GM18858 (cell line): ENCODE data around the gene PI3.

ENCODE experiments used
- ATAC-seq: cut with Tn5 transposase; IDR thresholded peaks from one replicate; pipeline ENCODE4 v1.9.1; 2021; ENCODE audit not compliant: unreplicated experiment

The PI3 gene

DNA sequence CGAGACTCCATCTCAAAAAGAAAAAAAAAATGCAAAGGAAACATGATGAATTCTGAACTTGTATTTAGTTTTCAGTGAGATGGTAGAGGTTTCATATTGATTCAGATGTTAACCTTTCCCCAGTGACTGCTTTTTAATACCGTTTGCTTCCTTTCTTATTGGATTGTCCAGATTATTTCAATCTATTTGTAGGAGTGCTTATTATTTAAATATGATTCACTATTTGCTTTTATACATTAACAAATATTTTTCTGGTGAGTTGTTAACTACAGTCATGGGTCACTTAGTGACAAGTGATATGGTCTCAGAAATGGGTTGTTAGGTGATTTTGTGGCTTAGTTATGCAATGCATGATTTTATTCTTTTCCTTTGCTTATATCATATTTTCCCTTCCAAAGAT is 8.4 kb downstream of the PI3 start:
- no peak for ATAC-seq

DNA sequence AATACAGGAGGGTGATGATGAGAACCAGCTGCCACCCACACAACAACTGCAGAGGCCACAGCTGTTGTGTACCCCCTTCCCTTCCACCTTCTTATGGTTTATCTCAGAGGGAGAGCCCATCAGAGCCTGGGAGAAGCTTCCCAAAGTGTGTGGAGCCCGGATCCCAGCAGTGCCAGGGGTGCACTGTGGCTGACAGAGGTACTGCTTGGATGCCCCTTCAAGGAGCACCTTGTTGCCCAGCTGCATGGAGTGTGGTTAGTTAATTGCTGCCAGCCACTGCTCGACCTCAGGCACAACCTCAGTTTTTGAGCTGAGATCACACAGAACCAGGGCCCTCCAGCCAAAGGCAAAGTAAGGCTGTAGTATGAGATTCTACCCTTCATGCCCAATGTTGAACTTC is 13.0 kb downstream of the PI3 start:
- ATAC-seq: no peak

DNA sequence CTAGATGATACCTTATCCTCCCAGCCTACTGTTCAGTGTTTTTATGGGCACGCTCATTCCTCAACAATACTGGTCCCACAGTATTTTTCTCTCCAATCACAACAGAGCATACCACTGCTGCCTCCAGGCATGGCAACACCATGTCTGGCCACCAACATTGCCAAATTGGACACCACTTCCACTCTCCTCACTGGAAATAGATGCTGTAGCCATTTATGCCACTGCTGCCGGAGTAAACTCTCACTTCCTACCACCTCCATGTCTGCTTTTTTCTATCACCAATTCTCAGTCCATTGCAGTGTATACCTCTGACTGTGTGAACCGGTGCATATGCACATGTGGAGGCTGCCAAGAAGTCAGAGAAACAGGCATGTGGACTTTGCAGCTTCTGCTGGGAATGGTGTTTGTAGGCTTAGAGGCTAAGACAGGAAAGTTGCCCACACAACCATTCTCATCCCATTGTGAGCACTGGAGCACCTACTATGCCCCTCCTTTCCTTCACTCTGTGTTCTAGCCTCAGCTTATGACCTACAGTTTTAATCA is 14.4 kb downstream of the PI3 start:
- ATAC-seq: no peak

DNA sequence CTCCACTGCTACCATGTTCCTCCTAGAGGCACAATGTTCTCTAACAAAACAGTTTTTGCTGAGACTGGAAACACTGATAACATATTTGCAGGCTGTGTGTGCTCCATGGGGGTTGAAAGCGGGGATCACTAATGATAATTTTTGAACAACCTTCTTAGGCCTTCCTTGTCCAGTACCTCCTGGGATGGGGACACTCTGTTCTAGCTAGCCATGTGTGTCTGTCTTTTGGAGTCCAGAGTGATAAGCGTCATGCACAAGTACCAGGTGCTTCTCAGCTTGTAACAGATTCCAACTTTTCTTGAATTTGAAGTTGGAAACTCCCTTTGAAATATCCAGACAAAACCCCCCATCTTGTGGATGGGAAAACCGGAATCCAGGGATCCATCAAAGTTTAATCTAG is 15.2 kb downstream of the PI3 start:
- ATAC-seq: no peak

DNA sequence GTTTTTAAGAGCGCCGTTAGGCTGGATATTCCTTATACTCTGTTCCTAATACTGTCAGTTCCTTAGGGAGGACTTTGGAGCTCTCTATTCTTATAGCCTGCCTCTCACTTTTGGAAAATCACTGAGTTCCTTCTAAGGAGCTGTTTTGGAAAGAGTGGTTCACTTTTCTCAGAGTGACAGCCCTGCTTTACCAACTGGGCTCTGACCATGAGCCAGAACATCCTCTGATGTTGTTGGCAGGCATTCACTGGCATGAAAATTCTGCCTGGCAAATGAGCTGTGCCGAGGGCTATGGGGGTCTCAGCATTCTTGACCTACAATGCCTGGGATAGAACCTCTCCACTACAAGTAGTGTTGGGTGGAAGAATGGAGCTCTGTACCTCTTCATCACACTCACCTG is 17.2 kb downstream of the PI3 start:
- ATAC-seq: no peak

DNA sequence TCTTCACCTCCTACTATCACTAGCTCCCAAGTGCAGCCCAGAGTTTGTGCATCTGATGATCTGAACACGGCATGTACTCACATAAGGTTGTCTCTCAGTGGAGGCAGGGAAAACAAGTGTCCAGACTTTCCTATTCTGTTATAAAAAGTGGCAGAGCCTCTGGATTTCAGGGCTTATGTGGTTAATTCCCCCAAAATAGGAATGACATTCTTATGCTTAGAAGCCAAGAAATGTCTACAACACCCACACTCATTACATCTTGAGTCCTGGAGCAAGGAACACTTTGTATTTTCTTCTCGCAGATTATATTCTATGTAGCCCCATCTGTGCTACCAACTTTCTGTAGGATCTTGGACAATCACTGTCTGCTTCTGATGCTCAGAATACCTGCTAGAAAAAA is 18.6 kb downstream of the PI3 start:
- ATAC-seq: no peak

DNA sequence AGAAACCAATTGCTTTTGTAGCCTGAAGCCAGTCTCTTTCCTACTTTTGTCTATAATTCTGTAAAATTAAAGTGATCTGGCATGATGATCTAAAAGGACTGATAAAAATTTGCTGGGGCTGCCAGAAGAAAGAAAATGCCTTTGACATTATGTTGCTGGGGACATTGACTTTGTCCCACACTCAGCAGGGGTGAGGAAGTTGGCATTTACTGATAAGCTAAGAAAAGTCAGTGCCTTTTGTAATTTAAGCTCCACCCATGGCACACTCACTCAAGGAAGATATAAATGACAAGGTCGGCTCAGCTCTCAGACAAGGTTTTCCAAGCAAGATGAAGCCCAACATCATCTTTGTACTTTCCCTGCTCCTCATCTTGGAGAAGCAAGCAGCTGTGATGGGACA is 32.0 kb downstream of the PI3 start, which contains the start of gene SEMG1:
TSS of gene SEMG1 (plus strand) at position 309 of the 400 bp plus-strand sequence. CDS start at position 330, 21 bp downstream.
- no peak for ATAC-seq

DNA sequence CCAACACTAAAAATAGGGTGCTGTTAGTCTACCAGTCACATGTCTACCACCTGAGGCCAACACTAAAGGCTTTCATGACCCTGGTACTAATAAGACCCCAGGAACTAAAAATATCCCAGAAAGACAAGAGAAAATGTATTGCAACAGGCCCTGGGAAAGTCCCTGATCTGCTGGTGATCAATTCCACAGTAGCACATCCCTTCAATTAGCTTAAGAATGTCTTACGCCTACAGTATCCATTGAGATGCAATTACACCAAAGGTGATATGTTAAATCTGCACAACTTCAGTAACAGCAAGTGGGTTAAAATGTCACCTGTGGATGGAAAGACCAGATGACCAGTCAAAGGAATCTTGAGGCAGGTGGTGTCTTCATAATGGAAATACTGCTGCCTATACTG is 35.2 kb downstream of the PI3 start:
- ATAC-seq: no peak

DNA sequence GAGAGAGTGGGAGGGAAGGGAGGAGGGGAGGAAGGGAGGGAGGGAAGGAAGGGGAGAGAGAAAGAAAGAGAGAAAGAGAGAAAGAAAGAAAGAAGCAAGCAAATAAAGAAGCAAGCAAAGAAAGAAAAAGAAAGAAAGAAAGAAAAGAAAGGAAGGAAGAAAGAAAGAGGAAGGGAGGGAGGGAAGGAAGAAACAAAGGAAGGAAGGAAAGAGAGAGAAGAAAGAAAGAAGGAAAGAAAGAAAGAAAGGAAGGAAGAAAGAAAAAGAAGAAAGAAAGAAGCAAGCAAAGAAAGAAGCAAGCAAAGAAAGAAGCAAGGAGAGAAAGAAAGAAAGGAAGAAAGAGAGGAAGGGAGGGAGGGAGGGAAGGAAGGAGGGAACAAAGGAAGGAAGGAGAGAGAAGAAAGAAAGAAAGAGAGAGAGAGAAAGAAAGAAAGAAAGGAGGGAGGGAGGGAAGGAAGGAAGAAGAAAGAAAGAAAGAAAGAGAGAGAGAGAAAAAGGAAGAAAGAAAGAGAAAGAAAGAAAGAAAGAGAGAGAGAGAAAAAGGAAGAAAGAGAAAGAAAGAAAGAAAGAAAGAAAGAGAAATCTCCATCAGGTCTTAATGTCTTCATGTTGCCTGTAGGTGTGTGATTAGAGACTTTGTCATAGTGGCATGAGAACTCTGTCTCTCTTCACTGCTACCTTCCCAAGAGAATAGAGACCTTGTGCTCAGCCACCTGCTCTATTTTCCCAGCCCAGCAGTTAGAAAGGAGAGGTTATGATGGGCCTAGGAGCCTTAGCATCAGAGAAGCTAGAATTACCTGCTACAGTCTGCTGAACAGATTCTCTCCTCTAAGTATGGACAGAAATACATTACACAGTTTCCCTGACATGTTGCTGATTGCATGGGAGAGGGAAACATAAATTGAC is 37.1 kb downstream of the PI3 start:
- no peak for ATAC-seq

DNA sequence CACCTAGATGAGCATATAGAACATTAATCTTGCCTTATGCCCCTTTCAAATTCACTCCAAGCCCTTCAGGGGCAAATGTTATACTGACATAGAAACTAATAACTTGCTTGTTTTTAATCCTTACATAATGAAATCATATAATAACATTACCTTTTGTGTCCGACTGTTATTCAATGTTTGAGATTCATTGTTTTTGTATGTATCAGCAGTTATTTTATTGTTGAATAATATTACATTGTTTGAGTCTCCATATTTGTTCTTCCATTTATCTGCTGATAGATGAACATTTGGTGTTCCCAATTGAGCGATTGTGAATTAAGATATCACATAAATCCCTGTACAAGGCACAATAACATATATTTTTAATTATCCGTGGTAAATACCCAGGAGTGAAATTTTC is 38.1 kb downstream of the PI3 start:
- no peak for ATAC-seq

DNA sequence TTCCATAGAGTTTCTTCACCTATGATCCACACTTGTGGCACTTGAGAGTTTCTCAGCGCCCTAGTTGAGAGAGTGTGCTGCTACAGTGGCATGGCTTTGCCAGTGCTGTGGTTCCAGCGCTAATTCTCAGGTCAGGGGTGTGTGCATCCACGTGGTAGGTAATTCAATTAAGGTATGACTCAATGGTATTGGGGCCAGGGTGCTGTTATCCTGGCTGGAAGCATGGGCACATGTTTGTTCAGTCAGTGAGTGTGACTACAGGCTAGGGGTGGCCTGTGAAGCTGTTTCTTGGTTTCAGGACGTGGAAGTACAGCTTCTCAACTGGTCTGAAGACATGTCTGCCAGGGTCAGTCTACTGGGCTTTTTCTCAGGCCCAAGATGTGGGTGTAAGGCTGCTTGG is 43.4 kb downstream of the PI3 start:
- ATAC-seq: no peak

DNA sequence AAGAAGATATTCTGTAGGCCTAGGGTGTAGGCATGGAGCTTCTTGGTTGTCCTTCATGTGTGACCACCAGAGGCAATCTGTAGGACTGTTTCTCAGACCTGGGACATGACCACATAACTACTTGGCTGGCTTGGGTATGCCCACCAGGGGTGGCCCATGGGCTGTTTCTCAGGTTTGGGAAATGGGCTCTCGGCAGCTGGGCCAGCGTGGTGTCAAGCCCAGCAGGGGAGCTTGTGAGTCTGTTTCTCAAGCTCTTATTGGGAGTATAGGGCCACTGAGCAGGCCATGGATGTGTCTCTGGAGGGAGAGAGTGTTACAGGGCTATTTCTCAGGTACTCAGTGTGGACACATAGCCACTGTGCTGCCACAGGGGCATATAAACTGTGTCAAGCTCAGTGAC is 43.9 kb downstream of the PI3 start:
- no peak for ATAC-seq

DNA sequence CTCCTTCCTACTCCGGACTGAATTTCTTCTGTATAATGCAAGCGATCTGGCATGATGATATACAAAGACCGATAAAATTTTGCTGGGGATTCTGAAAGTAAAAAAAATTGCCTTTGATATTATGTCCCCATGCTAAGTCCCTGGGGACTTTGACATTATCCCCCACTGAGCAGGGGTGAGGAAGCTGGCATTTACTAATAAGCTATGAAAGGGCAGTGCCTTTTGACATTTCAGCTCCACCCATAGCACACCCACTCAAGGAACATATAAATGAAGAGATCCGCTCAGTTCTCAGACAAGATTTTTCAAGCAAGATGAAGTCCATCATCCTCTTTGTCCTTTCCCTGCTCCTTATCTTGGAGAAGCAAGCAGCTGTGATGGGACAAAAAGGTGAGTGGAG is 46.4 kb downstream of the PI3 start, which contains the start of gene SEMG2:
TSS of gene SEMG2 (plus strand) at position 298 of the 400 bp plus-strand sequence. CDS start at position 315, 17 bp downstream.
- ATAC-seq: no peak

DNA sequence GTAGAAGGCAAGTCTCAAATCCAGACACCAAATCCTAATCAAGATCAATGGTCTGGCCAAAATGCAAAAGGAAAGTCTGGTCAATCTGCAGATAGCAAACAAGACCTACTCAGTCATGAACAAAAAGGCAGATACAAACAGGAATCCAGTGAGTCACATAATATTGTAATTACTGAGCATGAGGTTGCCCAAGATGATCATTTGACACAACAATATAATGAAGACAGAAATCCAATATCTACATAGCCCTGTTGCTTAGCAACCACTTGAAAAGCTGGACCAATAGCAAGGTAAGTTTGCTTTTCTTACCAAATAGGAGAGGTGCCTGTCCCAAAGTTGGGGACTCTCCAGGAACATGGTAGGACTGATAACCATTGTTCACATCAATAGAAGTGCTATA is 48.4 kb downstream of the PI3 start:
- no peak for ATAC-seq
